Left kidney (tissue), 8 donors: ENCODE results near the gene EIF1B. TPM values are rescaled to one million over a fixed set of nuclear protein-coding genes. Genes with fewer than 3 reads are reported as not detected.
"Not testable (repeated sequence)": the region's sequence is repeated elsewhere in the genome, so short reads cannot be mapped to it uniquely, and the experiment has no call there.

Source experiments
- DNase-seq: peaks from one replicate; pipeline ENCODE4 v3.0.0-alpha.2; 2013
- long read RNA-seq, 8 donors: transcript quantifications; one replicate each; lab custom pipeline, GENCODE V29; 2026
- polyA plus RNA-seq: library from polyadenylated mRNA; unstranded; fragments of 120-200 nt; gene quantifications from one replicate; pipeline ENCODE4 v1.2.1, GENCODE V29; 2013; ENCODE audit not compliant: insufficient read length

The EIF1B gene
- 124 TPM for polyA plus RNA-seq
- long read RNA-seq, donor 1, transcript EIF1B-201 (4 exons, 1,010 nt) = major isoform, 81 of 96 reads
- long read RNA-seq, donor 1, partial matches to known transcripts = 11 of 96 reads
- long read RNA-seq, donor 1, other reads (novel, unspliced or antisense) = 0 of 96 reads
- long read RNA-seq, donor 2, transcript EIF1B-201 (4 exons, 1,010 nt) = major isoform, 79 of 89 reads
- long read RNA-seq, donor 2, partial matches to known transcripts = 0 of 89 reads
- long read RNA-seq, donor 2, other reads (novel, unspliced or antisense) = 0 of 89 reads
- long read RNA-seq, donor 3, transcript EIF1B-201 (4 exons, 1,010 nt) = major isoform, 48 of 55 reads
- long read RNA-seq, donor 3, partial matches to known transcripts = 0 of 55 reads
- long read RNA-seq, donor 3, other reads (novel, unspliced or antisense) = 0 of 55 reads
- long read RNA-seq, donor 4, partial matches to known transcripts = 0 of 9 reads
- long read RNA-seq, donor 4, other reads (novel, unspliced or antisense) = 0 of 9 reads
- long read RNA-seq, donor 5, transcript EIF1B-201 (4 exons, 1,010 nt) = major isoform, 120 of 128 reads
- long read RNA-seq, donor 5, partial matches to known transcripts = 0 of 128 reads
- long read RNA-seq, donor 5, other reads (novel, unspliced or antisense) = 0 of 128 reads
- long read RNA-seq, donor 6, transcript EIF1B-201 (4 exons, 1,010 nt) = major isoform, 79 of 91 reads
- long read RNA-seq, donor 6, transcript EIF1B-204 (3 exons, 637 nt) = minor isoform, 5 of 91 reads
- long read RNA-seq, donor 6, partial matches to known transcripts = 5 of 91 reads
- long read RNA-seq, donor 6, other reads (novel, unspliced or antisense) = 0 of 91 reads
- long read RNA-seq, donor 7, transcript EIF1B-201 (4 exons, 1,010 nt) = major isoform, 102 of 123 reads
- long read RNA-seq, donor 7, transcript EIF1B-204 (3 exons, 637 nt) = minor isoform, 5 of 123 reads
- long read RNA-seq, donor 7, transcript EIF1B-202 (2 exons, 873 nt) = minor isoform, 6 of 123 reads
- long read RNA-seq, donor 7, partial matches to known transcripts = 9 of 123 reads
- long read RNA-seq, donor 7, other reads (novel, unspliced or antisense) = 0 of 123 reads
- long read RNA-seq, donor 8, transcript EIF1B-201 (4 exons, 1,010 nt) = major isoform, 36 of 39 reads
- long read RNA-seq, donor 8, partial matches to known transcripts = 0 of 39 reads
- long read RNA-seq, donor 8, other reads (novel, unspliced or antisense) = 0 of 39 reads

GRCh38 chr3:40309418-40309924 lies at the start of gene EIF1B:
EIF1B (plus strand) TSS chr3:40309707; CDS start chr3:40309942, 235 bp downstream.
- DNase-seq = peak; percentile 98

- DNase-seq = no peak
Observed at GRCh38 chr3:40262331-40262730, 47.2 kb upstream of the EIF1B start.

GRCh38 chr3:40264451-40264850 lies 45.1 kb upstream of the EIF1B start:
- no peak for DNase-seq

GRCh38 chr3:40265181-40265580 lies 44.3 kb upstream of the EIF1B start:
- DNase-seq = no peak

- no peak for DNase-seq
Observed at GRCh38 chr3:40267937-40268724, 41.4 kb upstream of the EIF1B start.

- no peak for DNase-seq
Observed at GRCh38 chr3:40268802-40269524, 40.5 kb upstream of the EIF1B start.

GRCh38 chr3:40278791-40279190 lies 30.7 kb upstream of the EIF1B start:
- DNase-seq = no peak

- DNase-seq = no peak
Observed at GRCh38 chr3:40281995-40282394, 27.5 kb upstream of the EIF1B start.

GRCh38 chr3:40283057-40283456 lies 26.4 kb upstream of the EIF1B start:
- DNase-seq = not testable (repeated sequence)

GRCh38 chr3:40287248-40287647 lies 22.3 kb upstream of the EIF1B start:
- DNase-seq = no peak

GRCh38 chr3:40290396-40290795 lies 19.1 kb upstream of the EIF1B start:
- no peak for DNase-seq

- DNase-seq = no peak
Observed at GRCh38 chr3:40291471-40291870, 18.0 kb upstream of the EIF1B start.

GRCh38 chr3:40292637-40293349 lies 16.7 kb upstream of the EIF1B start:
- no peak for DNase-seq

- no peak for DNase-seq
Observed at GRCh38 chr3:40294434-40294833, 15.1 kb upstream of the EIF1B start.

- no peak for DNase-seq
Observed at GRCh38 chr3:40298075-40298474, 11.4 kb upstream of the EIF1B start.

GRCh38 chr3:40299130-40299720 lies 10.3 kb upstream of the EIF1B start:
- DNase-seq = no peak

- no peak for DNase-seq
Observed at GRCh38 chr3:40299721-40300335, 9.7 kb upstream of the EIF1B start.

- no peak for DNase-seq
Observed at GRCh38 chr3:40302784-40303183, 6.7 kb upstream of the EIF1B start.

GRCh38 chr3:40304352-40304751 lies 5.2 kb upstream of the EIF1B start:
- no peak for DNase-seq
